ENCODE results near the gene SMIM5.

The SMIM5 gene

GRCh38 chr17:75689441-75689873 lies 56.2 kb downstream of the SMIM5 start:
- peaks cover 16 to 44% (median 32%) of the 10 kb centered on the region in 11 experiments for H3K36me3 ChIP-seq
- H3K4me3 ChIP-seq = peak overlapping the region in 9 of 10 experiments; percentile 5 to 60 (median 45); a peak in 15 of 20 replicates
- peak overlapping the region; percentile 71 to 86 (median 84) for H3K9ac ChIP-seq
- H4K20me1 ChIP-seq = peaks cover 0 to 28% (median 0%) of the 10 kb centered on the region in 11 experiments; a peak in 3 of 22 replicates
- no peaks in the 10 kb centered on the region for H3K9me3 ChIP-seq (replicated peaks in 1 of 11)
- TF ChIP-seq Cebpa-rat (IDR thresholded peaks at IDR 0.05) = peak in 3 of 11 experiments; percentile 22 to 46 (median 38); a peak in 2 of 22 replicates
- H3K27ac ChIP-seq = peak overlapping the region; percentile 81 to 97 (median 93)
- peaks cover 89 to 100% (median 98%) of the 10 kb centered on the region in 10 experiments for H3K4me1 ChIP-seq
- H3K4me2 ChIP-seq = peak overlapping the region; percentile 84 to 98 (median 94)
- no peaks in the 10 kb centered on the region for H3K27me3 ChIP-seq

All from BLaER1 treated with 17β-estradiol and CSF1 and Interleukin-3, amounts not matched to agents 10 nM and 100 nM (cell line).